HG02852 (cell line): ENCODE results near the gene LRRC8B.
"Not testable (repeated sequence)": the region's sequence is repeated elsewhere in the genome, so short reads cannot be mapped to it uniquely, and the experiment has no call there.

Source experiments
- ATAC-seq: cut with Tn5 transposase; IDR thresholded peaks from one replicate; pipeline ENCODE4 v1.9.1; 2021; ENCODE audit warnings: mild to moderate bottlenecking, moderate library complexity; ENCODE audit not compliant: unreplicated experiment

LRRC8B gene

GRCh38 chr1:89606227-89606980 is 81.8 kb downstream of the LRRC8B start:
- ATAC-seq: no peak

- no peak for ATAC-seq
Observed at GRCh38 chr1:89607156-89607555, 82.5 kb downstream of the LRRC8B start.

- ATAC-seq: no peak
Observed at GRCh38 chr1:89607586-89608318, 83.1 kb downstream of the LRRC8B start.

GRCh38 chr1:89608319-89608983 is 83.8 kb downstream of the LRRC8B start:
- ATAC-seq: no peak

GRCh38 chr1:89608984-89609725 is 84.5 kb downstream of the LRRC8B start:
- ATAC-seq: no peak

- no peak for ATAC-seq
Observed at GRCh38 chr1:89609781-89610456, 85.3 kb downstream of the LRRC8B start.

- no peak for ATAC-seq
Observed at GRCh38 chr1:89610457-89611011, 85.9 kb downstream of the LRRC8B start.

GRCh38 chr1:89611721-89612120 is 87.1 kb downstream of the LRRC8B start:
- peak; percentile 99 for ATAC-seq

- no peak for ATAC-seq
Observed at GRCh38 chr1:89613928-89614327, 89.3 kb downstream of the LRRC8B start.

GRCh38 chr1:89615676-89616598 is 91.3 kb downstream of the LRRC8B start:
- ATAC-seq: no peak

GRCh38 chr1:89616844-89617627 is 92.4 kb downstream of the LRRC8B start:
- no peak for ATAC-seq

- ATAC-seq: no peak
Observed at GRCh38 chr1:89620664-89621063, 96.0 kb downstream of the LRRC8B start.

- ATAC-seq: no peak
Observed at GRCh38 chr1:89622895-89623294, 98.3 kb downstream of the LRRC8B start.

- ATAC-seq: no peak
Observed at GRCh38 chr1:89624314-89624713, 99.7 kb downstream of the LRRC8B start.

GRCh38 chr1:89624715-89625323 is 100.2 kb downstream of the LRRC8B start:
- no peak for ATAC-seq

GRCh38 chr1:89627596-89627962 is 103.0 kb downstream of the LRRC8B start:
- ATAC-seq: no peak

- no peak for ATAC-seq
Observed at GRCh38 chr1:89629146-89629545, 104.5 kb downstream of the LRRC8B start.

- ATAC-seq: not testable (repeated sequence)
Observed at GRCh38 chr1:89629600-89629999, 105.0 kb downstream of the LRRC8B start.
